ENCODE data around the gene ROPN1. TPM values are rescaled to one million over a fixed set of nuclear protein-coding genes. Genes with fewer than 3 reads are reported as not detected.
"Not testable (repeated sequence)": the region's sequence is repeated elsewhere in the genome, so short reads cannot be mapped to it uniquely, and the experiment has no call there.

The ROPN1 gene
- total RNA-seq, 1 experiment from 2014 or later: not detected

GRCh38 chr3:124014366-124014942 lies 22.5 kb upstream of the ROPN1 start:
- intact Hi-C loops (cut with micrococcal nuclease): loop anchor here (10.0 kb wide), 1 partner anchor 230 kb away; no protein-coding TSS in a partner anchor
- Histone ChIP-seq H3K4me1 (ENCODE audit: insufficient read depth, low read length) (no peaks in the 10 kb centered on the region), H3K27me3 (ENCODE audit: low read length) (peaks cover 20% of the 10 kb centered on the region), H3K4me3 (ENCODE audit: low read length) (no peak overlapping the region), H3K9me2 (replicated peaks; ENCODE audit: low read length) (no peaks in the 10 kb centered on the region), H3K9ac (ENCODE audit: low read length) (no peak overlapping the region), H4K20me1 (ENCODE audit: low read length) (no peaks in the 10 kb centered on the region), H3K4me2 (ENCODE audit: low read length) (no peak overlapping the region), H3K36me3 (ENCODE audit: low read depth, low read length) (no peaks in the 10 kb centered on the region), H2AFZ (ENCODE audit: low read length) (no peak overlapping the region), H3K79me2 (ENCODE audit: low read length) (no peaks in the 10 kb centered on the region), H3K9me3 (ENCODE audit: low read length) (no peaks in the 10 kb centered on the region), H3K27ac (ENCODE audit: low read length) (no peak overlapping the region), H3F3A (ENCODE audit: low read length, unreplicated experiment) (no peaks in the 10 kb centered on the region)
- ChIA-PET CTCF (interaction anchor here (1.3 kb wide), 1 partner anchor 18 kb away, joined by 3 read pairs; the partner anchor contains the start of gene KALRN), POLR2A (ENCODE audit: unreplicated experiment) (no interaction called here)
- peak; percentile 31; the same call in 1 of the 2 replicates for ATAC-seq
- no peak for TF ChIP-seq EZH2phosphoT487 (IDR thresholded peaks at IDR 0.05; ENCODE audit: borderline replicate concordance, low read length)
- TF ChIP-seq, protein P1, sequence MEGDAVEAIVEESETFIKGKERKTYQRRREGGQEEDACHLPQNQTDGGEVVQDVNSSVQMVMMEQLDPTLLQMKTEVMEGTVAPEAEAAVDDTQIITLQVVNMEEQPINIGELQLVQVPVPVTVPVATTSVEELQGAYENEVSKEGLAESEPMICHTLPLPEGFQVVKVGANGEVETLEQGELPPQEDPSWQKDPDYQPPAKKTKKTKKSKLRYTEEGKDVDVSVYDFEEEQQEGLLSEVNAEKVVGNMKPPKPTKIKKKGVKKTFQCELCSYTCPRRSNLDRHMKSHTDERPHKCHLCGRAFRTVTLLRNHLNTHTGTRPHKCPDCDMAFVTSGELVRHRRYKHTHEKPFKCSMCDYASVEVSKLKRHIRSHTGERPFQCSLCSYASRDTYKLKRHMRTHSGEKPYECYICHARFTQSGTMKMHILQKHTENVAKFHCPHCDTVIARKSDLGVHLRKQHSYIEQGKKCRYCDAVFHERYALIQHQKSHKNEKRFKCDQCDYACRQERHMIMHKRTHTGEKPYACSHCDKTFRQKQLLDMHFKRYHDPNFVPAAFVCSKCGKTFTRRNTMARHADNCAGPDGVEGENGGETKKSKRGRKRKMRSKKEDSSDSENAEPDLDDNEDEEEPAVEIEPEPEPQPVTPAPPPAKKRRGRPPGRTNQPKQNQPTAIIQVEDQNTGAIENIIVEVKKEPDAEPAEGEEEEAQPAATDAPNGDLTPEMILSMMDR (conservative IDR thresholded peaks at IDR 0.05; ENCODE audit: low read depth, low read length): no peak
- TF ChIP-seq EZH2 (IDR thresholded peaks at IDR 0.05; ENCODE audit: low read length, unreplicated experiment): no peak
- no TSS peak for BruUV-seq (replicated peaks)
- DNase-seq: peak; percentile 16

GRCh38 chr3:124008321-124008720 lies 16.4 kb upstream of the ROPN1 start:
- CTCF ChIA-PET; H3K4me3 ChIP-seq (ENCODE audit: low read length); intact Hi-C loops (cut with micrococcal nuclease); H3K36me3 ChIP-seq (ENCODE audit: low read depth, low read length); H3K9me3 ChIP-seq (ENCODE audit: low read length); H3K4me1 ChIP-seq (ENCODE audit: insufficient read depth, low read length); H3F3A ChIP-seq (ENCODE audit: low read length, unreplicated experiment); H3K27ac ChIP-seq (ENCODE audit: low read length); H3K4me2 ChIP-seq (ENCODE audit: low read length); H2AFZ ChIP-seq (ENCODE audit: low read length); POLR2A ChIA-PET (ENCODE audit: unreplicated experiment); BruUV-seq (replicated peaks); DNase-seq; H3K79me2 ChIP-seq (ENCODE audit: low read length); H3K9ac ChIP-seq (ENCODE audit: low read length); H3K9me2 ChIP-seq (replicated peaks; ENCODE audit: low read length); H4K20me1 ChIP-seq (ENCODE audit: low read length): not testable (repeated sequence)
- peak; percentile 37; the same call in 1 of the 2 replicates for ATAC-seq
- peaks cover 31% of the 10 kb centered on the region for H3K27me3 ChIP-seq (ENCODE audit: low read length)

DNA sequence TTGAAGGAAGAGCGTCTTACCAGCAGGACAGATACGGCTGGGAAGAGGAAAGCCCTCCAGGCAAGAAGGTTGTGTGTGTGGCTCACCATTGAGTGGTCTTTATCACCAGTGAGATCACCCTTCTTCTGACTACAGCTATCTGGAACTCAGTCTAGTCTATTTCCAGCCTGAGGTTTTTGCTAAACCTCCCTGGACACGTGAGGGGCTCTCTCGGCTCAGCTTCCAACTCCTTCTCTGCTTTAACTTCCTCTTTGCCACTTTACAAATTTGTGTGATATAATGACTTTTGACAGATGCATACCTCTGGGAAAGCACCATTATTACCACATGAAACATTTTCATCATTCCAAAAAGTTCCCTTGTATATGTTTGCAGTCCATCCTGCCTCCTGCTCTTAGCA lies 15.3 kb upstream of the ROPN1 start:
- Histone ChIP-seq H3K4me1 (ENCODE audit: insufficient read depth, low read length) (no peaks in the 10 kb centered on the region), H3K27me3 (ENCODE audit: low read length) (peaks cover 29% of the 10 kb centered on the region), H3K79me2 (ENCODE audit: low read length) (no peaks in the 10 kb centered on the region), H3K9me3 (ENCODE audit: low read length) (no peaks in the 10 kb centered on the region), H3K9me2 (replicated peaks; ENCODE audit: low read length) (no peaks in the 10 kb centered on the region), H4K20me1 (ENCODE audit: low read length) (no peaks in the 10 kb centered on the region), H3K9ac (ENCODE audit: low read length) (no peak overlapping the region), H3K36me3 (ENCODE audit: low read depth, low read length) (no peaks in the 10 kb centered on the region), H3K27ac (ENCODE audit: low read length) (no peak overlapping the region), H3K4me3 (ENCODE audit: low read length) (no peak overlapping the region), H3K4me2 (ENCODE audit: low read length) (no peak overlapping the region), H3F3A (ENCODE audit: low read length, unreplicated experiment) (no peaks in the 10 kb centered on the region), H2AFZ (ENCODE audit: low read length) (no peak overlapping the region)
- ChIA-PET CTCF (no interaction called here), POLR2A (ENCODE audit: unreplicated experiment) (no interaction called here)
- intact Hi-C loops (cut with micrococcal nuclease): no loop called here
- no TSS peak for BruUV-seq (replicated peaks)
- ATAC-seq (no peak), DNase-seq (no peak)
- no peak for TF ChIP-seq EZH2phosphoT487 (IDR thresholded peaks at IDR 0.05; ENCODE audit: borderline replicate concordance, low read length)
- TF ChIP-seq, protein P1 (conservative IDR thresholded peaks at IDR 0.05; ENCODE audit: low read depth, low read length): no peak
- no peak for TF ChIP-seq EZH2 (IDR thresholded peaks at IDR 0.05; ENCODE audit: low read length, unreplicated experiment)

- H3K9me2 ChIP-seq (replicated peaks; ENCODE audit: low read length); H2AFZ ChIP-seq (ENCODE audit: low read length); DNase-seq; H3K4me3 ChIP-seq (ENCODE audit: low read length); H3K79me2 ChIP-seq (ENCODE audit: low read length); H3F3A ChIP-seq (ENCODE audit: low read length, unreplicated experiment); BruUV-seq (replicated peaks); H3K9ac ChIP-seq (ENCODE audit: low read length); H4K20me1 ChIP-seq (ENCODE audit: low read length); H3K4me2 ChIP-seq (ENCODE audit: low read length); H3K27ac ChIP-seq (ENCODE audit: low read length); H3K36me3 ChIP-seq (ENCODE audit: low read depth, low read length); H3K9me3 ChIP-seq (ENCODE audit: low read length); intact Hi-C loops (cut with micrococcal nuclease); H3K4me1 ChIP-seq (ENCODE audit: insufficient read depth, low read length); POLR2A ChIA-PET (ENCODE audit: unreplicated experiment): not testable (repeated sequence)
- CTCF ChIA-PET: interaction anchor here (1.0 kb wide), 1 partner anchor 30 kb away, joined by 4 read pairs; no protein-coding TSS in a partner anchor
- peaks cover 51% of the 10 kb centered on the region for H3K27me3 ChIP-seq (ENCODE audit: low read length)
- ATAC-seq: peak; percentile 93
Observed at GRCh38 chr3:124002405-124003079, 10.6 kb upstream of the ROPN1 start.

DNA sequence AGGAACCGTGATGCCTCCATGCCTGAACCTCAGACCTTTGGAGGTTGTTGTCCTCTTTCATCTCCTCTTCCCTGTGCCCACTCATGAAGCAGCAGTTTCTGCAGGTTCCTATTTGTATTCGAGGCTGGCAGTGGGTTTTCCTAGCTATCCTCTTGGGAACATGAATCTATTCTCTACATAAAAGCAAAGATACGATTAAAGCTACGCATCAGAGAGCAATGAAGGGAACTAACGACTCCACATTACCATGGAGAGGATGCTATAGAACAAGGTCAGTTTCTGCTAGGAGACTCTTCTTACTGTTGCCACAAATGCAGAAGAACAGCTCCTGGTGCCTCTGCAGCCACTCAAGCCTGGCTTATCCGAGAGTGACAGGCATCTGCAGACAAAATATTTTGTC lies 9.4 kb upstream of the ROPN1 start:
- BruUV-seq (replicated peaks); H3K79me2 ChIP-seq (ENCODE audit: low read length); H3F3A ChIP-seq (ENCODE audit: low read length, unreplicated experiment); H3K27ac ChIP-seq (ENCODE audit: low read length); CTCF ChIA-PET; ATAC-seq; H3K4me1 ChIP-seq (ENCODE audit: insufficient read depth, low read length); H4K20me1 ChIP-seq (ENCODE audit: low read length); H3K9ac ChIP-seq (ENCODE audit: low read length); POLR2A ChIA-PET (ENCODE audit: unreplicated experiment); H3K4me3 ChIP-seq (ENCODE audit: low read length); H3K4me2 ChIP-seq (ENCODE audit: low read length); H3K36me3 ChIP-seq (ENCODE audit: low read depth, low read length); DNase-seq; H2AFZ ChIP-seq (ENCODE audit: low read length); H3K9me3 ChIP-seq (ENCODE audit: low read length); H3K9me2 ChIP-seq (replicated peaks; ENCODE audit: low read length); intact Hi-C loops (cut with micrococcal nuclease): not testable (repeated sequence)
- H3K27me3 ChIP-seq (ENCODE audit: low read length): peaks cover 47% of the 10 kb centered on the region

Data from PC-3 (cell line).